Smooth muscle cell (in vitro differentiated cells): Measurements from ENCODE around the gene QKI. TPM values are rescaled to one million over a fixed set of nuclear protein-coding genes. Genes with fewer than 3 reads are reported as not detected.

Source experiments
- DNase-seq: peaks from one replicate; lab custom pipeline; 2025; ENCODE audit not compliant: unreplicated experiment; lab: John Stamatoyannopoulos, UW
- H2AFZ ChIP-seq: fragments of 200-600 bp; sonication (generic); 2 replicates; pipeline ENCODE4 v1.6.0; 2016; ENCODE audit warnings: antibody characterized with exemption, low read depth, mild to moderate bottlenecking
- H3F3A ChIP-seq: fragments of 200-600 bp; sonication (generic); 2 replicates; pipeline ENCODE4 v1.6.0; 2017; ENCODE audit warnings: antibody characterized with exemption, low read depth
- H3K27ac ChIP-seq: fragments of 200-600 bp; sonication (generic); 2 replicates; pipeline ENCODE4 v1.5.1; 2016; ENCODE audit warnings: low read depth, mild to moderate bottlenecking
- H3K27me3 ChIP-seq: fragments of 200-600 bp; sonication (generic); 2 replicates; pipeline ENCODE4 v1.6.1; 2016; ENCODE audit warnings: low read depth, mild to moderate bottlenecking
- H3K36me3 ChIP-seq: fragments of 200-600 bp; sonication (generic); 2 replicates; pipeline ENCODE4 v1.5.1; 2016; ENCODE audit warnings: low read depth
- H3K4me1 ChIP-seq: fragments of 200-600 bp; sonication (generic); 2 replicates; pipeline ENCODE4 v1.5.1; 2016; ENCODE audit warnings: low read depth
- H3K4me2 ChIP-seq: fragments of 200-600 bp; sonication (generic); 2 replicates; pipeline ENCODE4 v1.6.0; 2016; ENCODE audit warnings: mild to moderate bottlenecking
- H3K4me3 ChIP-seq: fragments of 200-600 bp; sonication (generic); 2 replicates; pipeline ENCODE4 v1.5.1; 2016; ENCODE audit warnings: mild to moderate bottlenecking
- H3K79me2 ChIP-seq: fragments of 200-600 bp; sonication (generic); 2 replicates; pipeline ENCODE4 v1.6.0; 2016; ENCODE audit warnings: low read depth, mild to moderate bottlenecking
- H3K9ac ChIP-seq: fragments of 200-600 bp; sonication (generic); 2 replicates; pipeline ENCODE4 v1.6.0; 2016; ENCODE audit warnings: low read depth
- H3K9me3 ChIP-seq: fragments of 200-600 bp; sonication (generic); replicated peaks from 2 replicates; pipeline ENCODE4 v1.5.1; 2016; ENCODE audit warnings: low read depth
- H4K20me1 ChIP-seq: fragments of 200-600 bp; sonication (generic); 2 replicates; pipeline ENCODE4 v1.6.0; 2016; ENCODE audit warnings: low read depth
- WGBS: methylation state at CpG from one replicate; pipeline ENCODE4 v1.1.7; 2016; ENCODE audit warnings: low lambda C conversion rate; 5-methylcytosine and 5-hydroxymethylcytosine counted together
- polyA plus RNA-seq: library from polyadenylated mRNA; unstranded; fragments of >200 nt; fragmentation: Nextera tagmentation; extraction: Ambion mirVana; gene quantifications from 2 replicates; pipeline ENCODE4 v1.2.1, GENCODE V29; 2016
- total RNA-seq: library from RNA; depleted of rRNA; stranded (reverse); fragments of >200 nt; gene quantifications from 2 replicates; pipeline ENCODE4 v1.2.3, GENCODE V29; 2014
- TF ChIP-seq, protein P1 (sequence below): fragments of 200-600 bp; sonication (generic); IDR thresholded peaks from 2 replicates; pipeline ENCODE4 v1.5.1; 2017; ENCODE audit warnings: borderline replicate concordance, mild to moderate bottlenecking, antibody characterized with exemption; ENCODE audit not compliant: insufficient read depth, poor library complexity, severe bottlenecking

The QKI gene
- total and polyA plus RNA-seq, 2 experiments from 2014 or later, result 65.1 to 162 TPM

DNA sequence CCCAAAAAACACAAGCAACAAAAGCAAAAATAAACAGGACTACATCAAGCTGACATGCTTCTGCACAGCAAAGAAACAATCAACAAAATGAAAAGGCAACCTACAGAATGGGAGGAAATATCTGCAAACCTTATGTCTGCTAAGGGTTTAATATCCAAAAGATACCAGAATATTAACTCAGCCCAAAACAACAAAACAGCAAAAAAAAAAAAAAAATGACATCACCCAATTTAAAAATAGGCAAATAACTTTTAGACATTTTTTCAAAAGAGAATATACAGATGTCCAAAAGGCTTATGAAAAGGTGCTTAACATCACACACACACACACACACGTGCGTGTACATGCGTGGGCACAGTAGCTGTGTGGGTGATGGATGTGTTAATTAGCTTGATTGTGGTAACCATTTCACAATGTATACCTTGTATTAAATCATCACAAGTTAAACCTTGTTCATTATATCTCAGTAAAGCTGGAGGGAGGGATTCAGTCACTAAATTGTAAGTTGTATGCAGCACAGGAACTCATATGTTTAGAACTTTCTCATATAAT, 52.4 kb downstream of the QKI start:
- DNase-seq, result no peak

DNA sequence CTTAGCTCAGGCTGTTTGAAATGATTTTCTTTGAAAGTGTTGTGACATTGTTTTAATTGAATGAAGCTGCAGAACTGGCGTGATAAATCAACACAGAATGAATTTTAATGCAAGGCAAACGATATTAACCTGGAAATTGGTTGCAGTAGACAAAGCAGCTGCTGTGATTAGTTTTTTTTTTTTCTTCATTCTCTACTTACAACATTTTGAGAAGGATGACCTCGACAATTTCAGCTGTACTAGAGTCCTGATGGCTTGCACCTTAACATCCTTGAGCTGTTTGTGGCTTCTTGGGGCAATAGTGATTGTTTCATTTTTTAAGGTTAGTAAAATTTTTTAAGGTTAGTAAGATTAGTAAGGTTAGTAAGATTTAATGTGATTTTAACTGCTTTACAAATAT, 54.2 kb downstream of the QKI start:
- no peak overlapping the region for H3K4me2 ChIP-seq
- H3K36me3 ChIP-seq, result peaks cover 19% of the 10 kb centered on the region
- H3K9me3 ChIP-seq, result peaks cover 12% of the 10 kb centered on the region
- no peaks in the 10 kb centered on the region for H3K27me3 ChIP-seq
- no peaks in the 10 kb centered on the region for H3F3A ChIP-seq
- WGBS, result 95% methylated on average over 3 of the region's 3 CpGs
- H2AFZ ChIP-seq, result no peak overlapping the region
- H3K9ac ChIP-seq, result no peak overlapping the region
- TF ChIP-seq, protein P1, sequence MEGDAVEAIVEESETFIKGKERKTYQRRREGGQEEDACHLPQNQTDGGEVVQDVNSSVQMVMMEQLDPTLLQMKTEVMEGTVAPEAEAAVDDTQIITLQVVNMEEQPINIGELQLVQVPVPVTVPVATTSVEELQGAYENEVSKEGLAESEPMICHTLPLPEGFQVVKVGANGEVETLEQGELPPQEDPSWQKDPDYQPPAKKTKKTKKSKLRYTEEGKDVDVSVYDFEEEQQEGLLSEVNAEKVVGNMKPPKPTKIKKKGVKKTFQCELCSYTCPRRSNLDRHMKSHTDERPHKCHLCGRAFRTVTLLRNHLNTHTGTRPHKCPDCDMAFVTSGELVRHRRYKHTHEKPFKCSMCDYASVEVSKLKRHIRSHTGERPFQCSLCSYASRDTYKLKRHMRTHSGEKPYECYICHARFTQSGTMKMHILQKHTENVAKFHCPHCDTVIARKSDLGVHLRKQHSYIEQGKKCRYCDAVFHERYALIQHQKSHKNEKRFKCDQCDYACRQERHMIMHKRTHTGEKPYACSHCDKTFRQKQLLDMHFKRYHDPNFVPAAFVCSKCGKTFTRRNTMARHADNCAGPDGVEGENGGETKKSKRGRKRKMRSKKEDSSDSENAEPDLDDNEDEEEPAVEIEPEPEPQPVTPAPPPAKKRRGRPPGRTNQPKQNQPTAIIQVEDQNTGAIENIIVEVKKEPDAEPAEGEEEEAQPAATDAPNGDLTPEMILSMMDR, result no peak
- H3K4me1 ChIP-seq, result no peaks in the 10 kb centered on the region
- no peak for DNase-seq
- H3K79me2 ChIP-seq, result peaks cover 99% of the 10 kb centered on the region
- H3K4me3 ChIP-seq, result no peak overlapping the region
- no peak overlapping the region for H3K27ac ChIP-seq
- H4K20me1 ChIP-seq, result peaks cover 62% of the 10 kb centered on the region

More for the DNA sequence above, 52.4 kb downstream of the QKI start:
- H3K36me3 ChIP-seq, result peaks cover 14% of the 10 kb centered on the region
- H3K4me3 ChIP-seq, result no peak overlapping the region
- peaks cover 99% of the 10 kb centered on the region for H3K79me2 ChIP-seq
- peaks cover 66% of the 10 kb centered on the region for H4K20me1 ChIP-seq
- H3F3A ChIP-seq, result no peaks in the 10 kb centered on the region
- WGBS, result 95% methylated on average over 3 of the region's 3 CpGs
- H3K27ac ChIP-seq, result no peak overlapping the region
- H3K9me3 ChIP-seq, result peaks cover 11% of the 10 kb centered on the region
- H3K27me3 ChIP-seq, result no peaks in the 10 kb centered on the region
- no peak overlapping the region for H3K4me2 ChIP-seq
- TF ChIP-seq, protein P1, result no peak
- H3K9ac ChIP-seq, result no peak overlapping the region
- H2AFZ ChIP-seq, result no peak overlapping the region
- no peaks in the 10 kb centered on the region for H3K4me1 ChIP-seq

DNA sequence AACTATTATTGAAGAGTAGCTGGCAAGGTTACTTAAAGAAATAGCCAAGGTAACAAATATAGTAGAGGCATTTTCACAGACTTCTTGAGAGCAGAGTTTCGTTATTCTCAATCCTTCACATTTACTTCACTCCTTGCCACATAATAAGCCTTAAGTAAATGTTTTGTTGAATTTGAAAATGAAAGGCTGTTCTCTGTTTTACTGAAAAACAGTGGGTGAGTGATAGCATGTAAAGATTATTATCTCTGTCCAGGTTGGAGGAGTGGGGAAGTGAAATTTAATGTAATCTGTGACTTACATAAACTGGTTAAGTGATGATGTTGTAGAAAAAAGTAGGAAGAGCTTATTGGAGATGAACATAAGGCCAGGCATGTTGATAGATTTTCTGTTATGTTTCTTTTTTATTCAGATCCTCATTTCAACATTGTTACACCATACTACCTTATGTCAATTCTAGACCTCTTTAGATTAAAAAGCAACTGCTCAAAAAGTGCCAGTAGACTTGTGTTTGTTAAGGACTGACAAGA, 55.0 kb downstream of the QKI start:
- H3K9ac ChIP-seq, result no peak overlapping the region
- H3K4me3 ChIP-seq, result no peak overlapping the region
- no peaks in the 10 kb centered on the region for H3K27me3 ChIP-seq
- H3K36me3 ChIP-seq, result peaks cover 19% of the 10 kb centered on the region
- no peaks in the 10 kb centered on the region for H3F3A ChIP-seq
- DNase-seq, result no peak
- peaks cover 99% of the 10 kb centered on the region for H3K79me2 ChIP-seq
- H2AFZ ChIP-seq, result no peak overlapping the region
- TF ChIP-seq, protein P1, result no peak
- peaks cover 12% of the 10 kb centered on the region for H3K9me3 ChIP-seq
- no peak overlapping the region for H3K4me2 ChIP-seq
- 96% methylated on average over 1 of the region's 1 CpG for WGBS
- no peak overlapping the region for H3K27ac ChIP-seq
- H4K20me1 ChIP-seq, result peaks cover 63% of the 10 kb centered on the region
- no peaks in the 10 kb centered on the region for H3K4me1 ChIP-seq

DNA sequence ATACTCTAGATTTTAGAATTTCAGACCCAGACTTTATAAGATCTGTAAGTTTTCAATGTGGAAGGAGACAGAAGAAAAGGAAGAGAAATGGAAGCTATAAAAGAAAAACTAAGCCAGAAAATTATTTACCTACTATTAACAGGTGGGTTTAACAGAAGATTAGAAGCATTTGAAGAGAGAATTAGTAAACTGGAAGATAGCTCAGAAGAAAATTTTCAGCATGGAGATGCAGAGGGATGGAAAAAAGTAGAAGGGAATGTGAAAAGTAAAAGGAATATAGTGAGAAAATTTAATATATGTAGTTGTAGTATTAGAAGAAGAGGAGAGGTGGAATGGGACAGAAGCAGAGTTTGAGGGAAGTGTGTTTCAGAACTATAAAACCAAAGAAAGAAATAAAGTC, 56.1 kb downstream of the QKI start:
- DNase-seq, result no peak
- no peaks in the 10 kb centered on the region for H3K4me1 ChIP-seq
- no peak overlapping the region for H3K9ac ChIP-seq
- no peak overlapping the region for H3K4me2 ChIP-seq
- H3K79me2 ChIP-seq, result peaks cover 100% of the 10 kb centered on the region
- TF ChIP-seq, protein P1, result no peak
- peaks cover 12% of the 10 kb centered on the region for H3K9me3 ChIP-seq
- no peak overlapping the region for H2AFZ ChIP-seq
- no peaks in the 10 kb centered on the region for H3F3A ChIP-seq
- no peak overlapping the region for H3K4me3 ChIP-seq
- H3K27me3 ChIP-seq, result no peaks in the 10 kb centered on the region
- no peak overlapping the region for H3K27ac ChIP-seq
- H3K36me3 ChIP-seq, result peaks cover 19% of the 10 kb centered on the region
- H4K20me1 ChIP-seq, result peaks cover 64% of the 10 kb centered on the region
